HG03565 (cell line): ENCODE data around the gene LRRC3C.
"Not testable (repeated sequence)": the region's sequence is repeated elsewhere in the genome, so short reads cannot be mapped to it uniquely, and the experiment has no call there.

Source experiments
- ATAC-seq: cut with Tn5 transposase; IDR thresholded peaks from one replicate; pipeline ENCODE4 v1.9.1; 2021; ENCODE audit warnings: mild to moderate bottlenecking, moderate library complexity; ENCODE audit not compliant: unreplicated experiment

LRRC3C gene

DNA sequence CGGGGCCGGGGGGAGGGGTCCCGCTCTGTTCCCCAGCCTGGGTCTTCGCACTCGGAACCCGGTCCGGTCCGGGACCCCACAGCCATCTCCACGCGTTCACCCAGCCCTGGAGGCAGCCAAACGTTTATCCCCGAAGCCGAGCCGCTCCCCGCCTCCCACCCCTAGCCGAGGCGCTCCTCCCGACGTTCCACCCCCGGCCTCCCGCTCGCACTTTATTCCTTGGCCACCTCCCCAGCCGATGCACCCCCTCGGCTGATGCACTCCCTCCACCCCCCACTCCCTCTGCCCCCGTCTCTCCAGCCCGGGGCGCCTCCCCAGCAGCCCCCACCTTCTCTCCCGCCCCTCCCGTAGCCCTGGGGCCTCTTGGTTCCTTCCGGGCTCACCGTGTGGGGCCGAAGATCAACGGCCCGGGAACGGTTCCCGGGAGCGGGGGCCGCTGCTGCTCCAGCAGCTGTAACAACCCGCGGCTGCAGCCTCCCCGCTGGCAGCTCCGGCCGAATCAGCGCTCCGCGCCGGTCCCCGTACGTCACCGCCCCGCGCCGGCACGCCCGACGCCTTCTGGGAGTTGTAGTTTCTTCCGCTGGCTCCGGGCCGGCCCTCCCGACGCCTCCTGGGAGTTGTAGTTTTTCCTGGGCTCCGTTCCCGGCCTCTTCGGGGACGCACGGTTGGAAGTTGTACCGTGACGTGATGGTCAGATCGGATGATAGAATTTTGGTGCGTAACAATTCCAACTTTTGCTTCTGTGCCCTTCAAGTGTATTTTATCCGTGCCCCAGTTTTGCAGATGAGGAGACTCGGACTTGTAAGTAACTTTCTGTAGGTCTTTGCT is at the start of gene LRRC3C, which contains the start of gene ORMDL3:
Gene LRRC3C (plus strand): TSS at position 632 of the 828 bp plus-strand sequence. CDS start 13,792 bp downstream, outside the sequence.
Gene ORMDL3 (minus strand): TSS at position 501 of the 828 bp plus-strand sequence. CDS start 3,398 bp downstream, outside the sequence.
- ATAC-seq = peak; percentile 51

- not testable (repeated sequence) for ATAC-seq
Measured at GRCh38 chr17:39886102-39886501, 41.4 kb upstream of the LRRC3C start.

- no peak for ATAC-seq
Measured at GRCh38 chr17:39887078-39887477, 40.5 kb upstream of the LRRC3C start.

DNA sequence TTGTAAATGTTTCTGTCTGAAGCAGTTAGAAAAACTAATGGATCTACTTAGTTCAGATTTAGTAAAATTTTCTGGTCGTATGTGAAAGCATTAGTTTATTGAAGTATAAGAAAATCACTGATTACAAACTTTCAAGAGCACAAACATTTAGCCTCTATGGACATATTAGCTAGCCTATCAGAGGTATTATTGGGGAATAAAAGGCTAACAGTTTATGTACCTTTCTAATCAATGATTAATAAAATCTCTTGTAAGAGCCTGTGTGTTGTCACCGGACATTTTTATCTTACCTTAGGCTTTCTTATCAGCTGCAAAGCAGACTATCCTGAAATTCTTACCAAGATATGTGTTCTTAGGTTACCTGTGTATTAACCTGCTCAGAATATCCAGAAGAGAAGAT is 38.3 kb upstream of the LRRC3C start:
- no peak for ATAC-seq

GRCh38 chr17:39894681-39895376 is 32.7 kb upstream of the LRRC3C start:
- ATAC-seq = no peak

DNA sequence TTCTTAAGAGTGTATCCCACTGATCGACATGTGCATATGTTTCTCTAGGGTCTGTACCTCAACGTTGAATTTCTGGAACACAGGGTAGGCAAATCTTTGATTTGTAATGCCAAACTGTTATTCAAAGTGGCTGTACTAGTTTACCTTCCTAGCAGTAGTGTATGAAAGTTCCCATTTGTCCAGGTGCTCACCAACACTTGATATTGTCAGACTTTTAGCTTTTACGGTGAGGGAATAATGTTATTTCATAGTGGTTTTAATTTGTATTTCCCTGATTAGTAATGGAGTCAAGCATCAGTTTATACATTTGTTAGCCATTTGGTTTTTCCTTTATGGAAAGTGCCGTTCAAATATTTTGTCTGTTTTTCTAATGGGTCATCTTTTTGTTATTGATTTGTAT is 29.4 kb upstream of the LRRC3C start:
- ATAC-seq = no peak

DNA sequence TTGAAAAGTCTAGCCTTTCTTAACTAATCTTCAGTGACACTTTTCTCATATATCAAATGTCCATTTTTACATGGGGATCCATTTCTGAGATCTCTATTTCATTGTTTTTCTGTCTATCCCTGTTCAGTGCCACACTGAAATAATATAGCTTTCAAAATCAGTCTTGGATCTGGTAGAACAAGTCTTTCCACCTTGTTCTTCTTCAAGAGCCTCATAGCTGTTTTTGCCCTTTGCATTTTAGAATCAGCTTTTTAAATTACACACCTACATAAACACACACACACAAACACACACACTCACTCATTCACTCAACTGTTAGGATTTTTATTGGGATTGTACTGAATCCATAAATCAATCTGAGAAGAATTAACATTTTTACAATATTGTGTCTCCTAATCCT is 28.3 kb upstream of the LRRC3C start:
- ATAC-seq = no peak

DNA sequence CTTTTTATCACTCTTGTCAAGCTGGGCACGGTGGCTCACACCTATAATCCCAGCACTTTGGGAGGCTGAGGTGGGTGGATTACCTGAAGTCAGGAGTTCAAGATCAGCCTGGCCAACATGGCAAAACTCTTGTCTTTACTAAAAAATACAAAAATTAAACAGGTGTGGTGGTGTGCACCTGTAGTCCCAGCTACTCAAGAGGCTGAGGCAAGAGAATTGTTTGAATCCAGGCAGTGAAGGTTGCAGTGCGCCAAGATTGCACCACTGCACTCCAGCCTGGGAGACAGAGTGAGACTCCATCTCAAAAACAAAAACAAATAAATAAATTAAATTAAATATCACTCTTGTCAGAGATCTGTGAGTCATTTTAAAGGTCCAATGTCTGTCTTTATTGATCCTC is 25.5 kb upstream of the LRRC3C start:
- ATAC-seq = not testable (repeated sequence)

GRCh38 chr17:39903158-39903884 is 24.2 kb upstream of the LRRC3C start:
- no peak for ATAC-seq

DNA sequence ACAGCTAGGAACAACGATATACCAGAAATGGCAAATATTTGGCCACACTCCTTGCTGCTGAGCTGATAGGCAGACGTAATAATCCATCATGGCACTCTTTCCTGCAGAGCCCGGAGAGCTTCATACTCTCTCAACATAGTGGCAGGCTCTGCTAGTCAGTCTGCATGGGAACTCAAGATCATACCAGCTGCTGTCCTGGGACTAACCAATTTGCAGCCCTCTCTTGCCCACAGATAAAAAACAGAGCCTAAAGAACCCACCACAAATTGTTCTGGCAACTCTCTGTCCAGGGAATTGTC is 22.6 kb upstream of the LRRC3C start:
- ATAC-seq = no peak

GRCh38 chr17:39908789-39909352 is 18.7 kb upstream of the LRRC3C start:
- ATAC-seq = no peak

DNA sequence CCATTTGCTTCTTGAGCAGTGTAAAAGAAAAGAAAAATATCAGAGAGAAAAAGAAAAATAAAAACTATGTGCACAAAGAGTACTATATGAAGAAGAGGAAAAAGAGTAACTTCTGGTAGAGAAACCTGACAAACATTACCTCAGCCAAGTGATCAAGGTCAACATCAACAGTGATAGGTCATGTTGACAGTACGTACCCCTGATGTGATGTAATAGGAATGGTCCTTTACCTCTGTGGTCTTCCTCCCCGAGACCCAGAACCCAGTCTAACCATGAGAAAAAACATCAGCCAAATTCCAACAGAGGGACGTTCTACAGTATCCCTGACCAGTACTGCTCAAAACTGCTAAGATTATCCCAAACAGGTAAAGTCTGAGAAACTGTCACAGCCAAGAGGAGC is 13.5 kb upstream of the LRRC3C start:
- ATAC-seq = no peak

DNA sequence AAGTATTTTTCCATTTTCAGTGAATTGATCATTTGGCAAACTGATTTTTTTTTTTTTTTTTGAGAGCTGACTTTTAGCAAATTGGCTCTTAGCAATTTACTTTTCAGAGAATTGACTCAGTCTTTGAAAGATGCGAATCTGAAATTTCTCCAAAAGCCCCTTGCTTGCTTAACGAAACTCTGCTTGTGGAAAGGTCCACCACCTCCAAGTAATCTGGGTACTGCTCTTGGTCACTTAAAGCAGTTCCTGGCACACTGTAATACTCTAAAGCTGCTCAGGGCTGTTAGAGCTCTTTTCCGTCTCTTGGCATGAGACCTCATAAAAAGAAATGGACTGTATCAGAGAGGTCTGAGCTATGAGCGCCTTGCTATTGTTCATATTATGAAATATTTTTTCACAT is 12.0 kb upstream of the LRRC3C start:
- no peak for ATAC-seq

- no peak for ATAC-seq
Measured at GRCh38 chr17:39916918-39917317, 10.6 kb upstream of the LRRC3C start.

- ATAC-seq = no peak
Measured at GRCh38 chr17:39919087-39919683, 8.3 kb upstream of the LRRC3C start.

GRCh38 chr17:39920218-39921210 is 7.0 kb upstream of the LRRC3C start:
- no peak for ATAC-seq

DNA sequence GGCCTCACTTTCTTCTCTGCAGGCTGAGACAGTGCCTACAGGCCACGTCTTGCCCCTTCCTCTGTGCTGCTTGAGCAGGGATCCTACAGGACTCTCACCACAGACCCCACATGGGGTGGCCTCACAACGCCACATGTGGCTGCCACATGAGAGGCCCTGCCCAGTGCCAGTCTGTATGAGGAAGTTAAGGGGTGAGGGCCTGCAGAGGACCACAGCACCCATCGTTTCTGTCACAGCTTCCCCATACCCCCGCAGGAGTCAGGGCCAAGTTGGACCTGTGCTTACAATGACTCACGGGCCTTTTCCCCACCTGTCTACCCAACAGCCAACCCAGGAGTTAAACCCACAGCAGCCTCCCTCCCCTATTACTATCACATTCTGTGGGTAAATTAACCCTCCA is 6.2 kb upstream of the LRRC3C start:
- ATAC-seq = no peak

DNA sequence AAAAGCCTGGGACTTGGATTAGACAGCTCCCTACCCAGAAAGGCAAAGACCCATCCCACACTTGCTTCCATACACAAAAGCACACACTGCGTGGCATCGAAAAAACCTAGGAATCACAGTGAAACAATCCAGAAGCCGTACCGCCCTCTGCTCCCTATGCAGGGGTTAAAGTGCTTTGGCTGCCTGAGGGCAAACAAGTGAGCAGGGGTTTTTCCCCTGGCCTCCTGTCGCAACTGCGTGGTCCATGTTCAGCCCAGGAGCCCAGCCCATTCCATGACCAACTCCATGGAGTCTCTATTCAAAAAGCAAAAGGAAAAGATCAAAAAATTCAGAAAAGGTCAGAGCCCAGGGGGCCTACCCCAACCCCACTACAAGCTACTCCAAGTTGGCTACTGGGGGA is 5.5 kb upstream of the LRRC3C start:
- ATAC-seq = no peak

GRCh38 chr17:39923230-39923629 is 4.3 kb upstream of the LRRC3C start:
- no peak for ATAC-seq
